AG09319 (cell line): ENCODE results near the gene TXNRD1.

Source experiments
- DNase-seq: peaks from one replicate; pipeline ENCODE4 v3.0.0-alpha.2; 2010; ENCODE audit warnings: low read depth; ENCODE audit errors: extremely low read depth
- TF ChIP-seq, protein P1 (sequence below): IDR thresholded peaks from 2 replicates; pipeline ENCODE4 v1.5.1; 2011; ENCODE audit warnings: low read depth, mild to moderate bottlenecking, inconsistent platforms, low read length, moderate library complexity

The TXNRD1 gene

DNA sequence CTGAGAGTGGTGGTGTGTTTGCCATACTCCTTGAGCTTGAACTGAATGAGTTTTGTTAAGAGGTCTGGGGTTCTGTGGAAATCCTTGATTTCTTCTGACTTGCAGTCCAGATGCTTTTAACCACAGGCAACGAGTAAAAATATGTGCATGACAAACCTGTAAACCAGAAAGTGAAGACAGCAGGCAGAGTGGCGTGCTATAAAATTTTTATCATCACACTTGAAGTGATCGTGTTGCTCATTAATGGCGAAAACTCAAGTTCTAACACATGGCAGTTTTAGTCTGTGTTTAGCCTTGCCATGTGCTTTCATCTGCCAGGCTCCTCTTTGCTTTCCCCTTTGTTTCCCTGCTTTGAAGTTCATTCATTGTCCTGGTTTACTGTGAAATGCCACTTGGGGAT, 28.0 kb downstream of the TXNRD1 start:
- DNase-seq, result no peak
- TF ChIP-seq, protein P1, sequence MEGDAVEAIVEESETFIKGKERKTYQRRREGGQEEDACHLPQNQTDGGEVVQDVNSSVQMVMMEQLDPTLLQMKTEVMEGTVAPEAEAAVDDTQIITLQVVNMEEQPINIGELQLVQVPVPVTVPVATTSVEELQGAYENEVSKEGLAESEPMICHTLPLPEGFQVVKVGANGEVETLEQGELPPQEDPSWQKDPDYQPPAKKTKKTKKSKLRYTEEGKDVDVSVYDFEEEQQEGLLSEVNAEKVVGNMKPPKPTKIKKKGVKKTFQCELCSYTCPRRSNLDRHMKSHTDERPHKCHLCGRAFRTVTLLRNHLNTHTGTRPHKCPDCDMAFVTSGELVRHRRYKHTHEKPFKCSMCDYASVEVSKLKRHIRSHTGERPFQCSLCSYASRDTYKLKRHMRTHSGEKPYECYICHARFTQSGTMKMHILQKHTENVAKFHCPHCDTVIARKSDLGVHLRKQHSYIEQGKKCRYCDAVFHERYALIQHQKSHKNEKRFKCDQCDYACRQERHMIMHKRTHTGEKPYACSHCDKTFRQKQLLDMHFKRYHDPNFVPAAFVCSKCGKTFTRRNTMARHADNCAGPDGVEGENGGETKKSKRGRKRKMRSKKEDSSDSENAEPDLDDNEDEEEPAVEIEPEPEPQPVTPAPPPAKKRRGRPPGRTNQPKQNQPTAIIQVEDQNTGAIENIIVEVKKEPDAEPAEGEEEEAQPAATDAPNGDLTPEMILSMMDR, result no peak

DNA sequence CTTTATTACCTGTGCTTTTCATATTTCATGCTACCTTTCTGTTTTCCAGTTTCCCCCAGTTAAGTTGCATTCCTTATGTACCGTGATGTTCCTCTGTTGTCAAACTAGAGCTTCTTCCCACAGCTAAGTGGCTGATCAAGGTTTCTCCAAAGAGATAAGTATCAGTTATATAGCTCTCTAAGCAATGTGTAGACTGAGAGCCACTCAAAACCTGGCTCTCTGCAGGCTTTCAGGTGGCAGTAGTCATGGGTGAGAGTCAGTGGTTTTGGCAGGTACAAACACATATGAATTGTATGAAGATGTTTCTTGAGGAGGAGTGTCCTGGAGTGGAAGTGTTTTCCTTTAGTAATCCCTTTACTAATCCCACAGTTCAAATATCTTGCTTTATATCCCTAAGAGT, 28.4 kb downstream of the TXNRD1 start:
- TF ChIP-seq, protein P1, result no peak
- DNase-seq, result no peak

DNA sequence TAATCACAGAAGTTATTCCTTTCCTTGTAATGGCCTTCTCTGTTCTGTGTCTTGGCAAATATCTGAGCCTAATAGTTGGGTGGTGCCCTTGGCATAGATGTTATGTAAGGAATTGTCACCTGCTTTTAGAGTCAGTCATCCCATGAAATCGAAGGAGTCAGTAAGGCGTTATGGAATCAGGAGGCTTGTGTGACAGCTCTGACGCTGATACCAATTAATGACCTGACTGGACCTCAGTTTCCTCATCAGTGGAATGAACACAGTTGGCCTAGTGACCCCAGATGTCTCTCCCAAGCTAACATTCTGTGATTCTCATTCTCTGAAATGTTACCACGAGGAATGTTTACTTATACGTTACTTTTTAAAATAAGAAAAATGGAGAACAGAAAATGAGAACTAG, 32.1 kb downstream of the TXNRD1 start:
- TF ChIP-seq, protein P1, result no peak

DNA sequence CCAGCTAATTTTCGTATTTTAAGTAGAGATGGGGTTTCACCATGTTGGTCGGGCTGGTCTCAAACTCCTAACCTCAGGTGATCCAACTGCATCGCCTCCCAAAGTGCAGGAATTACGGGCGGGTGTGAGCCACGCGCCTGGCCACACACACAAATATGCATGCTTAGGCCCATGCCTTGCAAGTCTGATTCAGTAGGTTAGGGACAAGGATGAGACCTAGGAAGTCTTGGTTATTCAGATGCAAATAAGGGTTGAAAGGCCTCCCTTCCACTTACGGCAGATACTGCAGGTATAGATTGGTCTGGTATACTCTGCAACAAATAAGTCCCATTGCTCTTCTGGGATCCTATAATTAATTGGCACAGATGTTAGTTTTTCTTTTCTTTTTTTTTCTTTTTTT, 32.9 kb downstream of the TXNRD1 start:
- DNase-seq, result no peak
- TF ChIP-seq, protein P1, result no peak

More for the DNA sequence above, 32.1 kb downstream of the TXNRD1 start:
- no peak for DNase-seq

DNA sequence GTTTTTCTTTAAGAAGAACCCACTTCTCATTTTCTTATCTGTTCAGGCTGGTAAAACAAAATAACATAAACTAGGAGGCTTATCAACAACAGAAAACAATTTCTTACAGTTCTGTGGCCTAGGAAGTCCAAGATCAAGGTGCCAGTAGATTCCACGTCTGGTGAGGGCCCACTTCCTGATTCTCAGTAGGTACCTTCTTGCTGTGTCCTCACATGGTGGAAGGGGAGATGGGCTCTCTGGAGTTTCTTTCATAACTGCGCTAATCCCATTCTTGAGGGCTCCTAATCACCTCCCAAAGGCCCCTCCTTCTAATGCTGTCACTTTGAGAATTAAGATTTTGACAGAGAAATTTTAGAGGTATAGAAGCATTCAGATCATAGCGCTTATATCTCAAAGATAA, 33.4 kb downstream of the TXNRD1 start:
- TF ChIP-seq, protein P1, result no peak
- DNase-seq, result no peak

DNA sequence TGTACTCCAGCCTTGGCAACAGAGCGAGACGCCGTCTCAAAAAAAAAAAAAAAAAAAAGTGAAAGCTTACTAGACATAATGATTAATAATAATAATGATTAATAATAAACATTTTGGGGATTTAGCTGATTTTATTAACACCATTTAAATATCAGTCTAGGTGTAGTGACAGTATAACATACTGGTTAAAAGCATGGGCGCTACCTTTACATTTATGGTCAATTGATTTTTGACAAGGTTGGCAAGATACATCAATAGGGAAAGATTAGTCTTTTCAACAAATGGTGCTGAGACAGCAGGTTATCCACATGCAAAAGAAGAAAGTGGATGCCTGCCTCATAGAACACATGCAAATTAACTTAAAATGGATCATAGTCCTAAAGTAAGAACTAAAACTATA, 34.3 kb downstream of the TXNRD1 start:
- no peak for DNase-seq
- TF ChIP-seq, protein P1, result no peak

DNA sequence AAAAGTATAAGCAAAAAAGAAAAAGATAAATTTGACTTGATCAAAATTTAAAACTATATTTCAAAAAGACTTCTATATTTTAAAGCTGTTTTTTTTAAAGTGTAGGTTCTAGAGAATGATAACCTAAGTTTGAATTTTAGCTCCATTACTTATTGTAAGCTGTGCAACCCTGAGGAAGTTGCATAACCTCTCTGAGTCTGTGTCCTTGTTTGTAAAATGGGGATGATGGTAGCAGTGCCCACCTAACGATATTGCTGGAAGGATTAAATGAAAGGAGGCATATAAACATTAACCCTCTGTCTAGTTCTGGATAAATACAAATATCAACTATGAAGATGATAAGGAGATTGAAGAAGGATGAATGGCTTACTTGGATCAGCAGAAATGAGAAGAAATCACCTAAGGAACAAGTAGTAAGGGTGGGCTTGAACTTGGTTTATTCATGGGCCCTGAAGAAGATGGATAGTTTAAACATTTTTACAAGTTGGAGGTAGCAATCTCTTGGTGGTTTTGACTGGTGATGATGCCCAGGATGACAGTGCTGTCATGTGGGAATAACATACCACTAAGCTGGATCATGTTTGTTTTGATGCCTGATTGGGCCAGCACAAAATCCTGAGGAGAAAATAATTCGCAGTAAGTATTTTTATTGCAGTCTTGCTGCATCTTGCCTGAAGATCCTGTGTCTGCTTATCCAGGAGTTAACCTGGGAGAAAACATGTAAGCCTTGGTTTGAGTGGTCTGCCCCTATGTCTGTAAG, 35.0 kb downstream of the TXNRD1 start:
- TF ChIP-seq, protein P1, result no peak
- no peak for DNase-seq
